H7 (cell line): ENCODE data around the gene SLC1A1. TPM values are rescaled to one million over a fixed set of nuclear protein-coding genes. Genes with fewer than 3 reads are reported as not detected.
A peak's percentile ranks its signal among the peaks of the same experiment; 100 is the strongest.
"Not testable (repeated sequence)": the region's sequence is repeated elsewhere in the genome, so short reads cannot be mapped to it uniquely, and the experiment has no call there.

Experiments
- DNase-seq: peaks from one replicate; pipeline ENCODE4 v3.0.0; 2012
- H3K27me3 ChIP-seq: 2 replicates; pipeline ENCODE4 v1.6.0; 2011; ENCODE audit warnings: mild to moderate bottlenecking, low read length; ENCODE audit not compliant: control insufficient read depth, insufficient read depth
- H3K36me3 ChIP-seq: replicated peaks from 2 replicates; pipeline ENCODE4 v1.5.1; 2011; ENCODE audit warnings: low read length; ENCODE audit not compliant: control insufficient read depth, insufficient read depth
- H3K4me3 ChIP-seq: 2 replicates; pipeline ENCODE4 v1.5.1; 2011; ENCODE audit warnings: low read depth, mild to moderate bottlenecking, control low read depth, low read length, moderate library complexity; ENCODE audit not compliant: insufficient read depth
- total RNA-seq: library from RNA; depleted of rRNA; stranded (reverse); fragments of >200 nt; shearing (Covaris generic); gene quantifications from 2 replicates; pipeline ENCODE4 v1.2.3, GENCODE V29; 2014

Gene SLC1A1
- total RNA-seq, 1 experiment from 2014 or later = 11.6 TPM

DNA sequence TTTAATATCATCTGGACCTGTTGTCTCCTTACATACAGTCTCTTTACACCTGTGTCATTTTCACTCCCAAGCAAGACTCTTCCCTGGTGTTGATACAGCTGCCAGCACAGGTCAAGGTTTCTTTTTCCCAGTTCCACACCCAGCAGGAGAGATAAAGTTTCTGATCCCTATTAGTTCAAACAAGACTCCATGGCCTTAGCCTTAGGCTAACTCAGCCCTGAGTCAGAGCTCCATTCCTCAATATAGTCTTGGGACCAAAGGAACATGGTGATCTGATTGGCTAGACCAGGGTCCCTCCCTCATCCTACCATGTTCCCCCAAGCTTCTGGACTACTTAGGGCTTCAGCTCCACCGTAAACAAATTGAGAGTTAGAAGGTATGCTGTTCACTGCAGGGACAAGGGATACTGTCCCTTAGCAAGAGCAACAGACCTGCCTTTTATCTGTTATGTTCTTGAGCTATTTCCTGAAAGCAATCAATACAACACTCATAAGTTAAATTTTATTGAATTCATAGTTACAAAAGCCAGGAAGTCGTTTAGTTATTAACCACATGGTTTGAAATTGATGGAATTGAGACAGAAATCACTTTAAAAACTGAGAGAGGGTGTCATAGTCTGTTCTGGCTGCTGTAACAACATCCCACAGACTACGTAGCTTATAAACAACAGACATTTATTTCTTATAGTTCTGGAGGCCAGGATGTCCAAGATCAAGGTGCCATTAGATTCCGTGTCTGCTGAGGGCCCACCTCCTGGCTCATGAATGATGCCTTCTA lies 20.5 kb downstream of the SLC1A1 start:
- Histone ChIP-seq H3K27me3 (no peaks in the 10 kb centered on the region), H3K36me3 (no peaks in the 10 kb centered on the region), H3K4me3 (no peak overlapping the region)
- DNase-seq = no peak

DNA sequence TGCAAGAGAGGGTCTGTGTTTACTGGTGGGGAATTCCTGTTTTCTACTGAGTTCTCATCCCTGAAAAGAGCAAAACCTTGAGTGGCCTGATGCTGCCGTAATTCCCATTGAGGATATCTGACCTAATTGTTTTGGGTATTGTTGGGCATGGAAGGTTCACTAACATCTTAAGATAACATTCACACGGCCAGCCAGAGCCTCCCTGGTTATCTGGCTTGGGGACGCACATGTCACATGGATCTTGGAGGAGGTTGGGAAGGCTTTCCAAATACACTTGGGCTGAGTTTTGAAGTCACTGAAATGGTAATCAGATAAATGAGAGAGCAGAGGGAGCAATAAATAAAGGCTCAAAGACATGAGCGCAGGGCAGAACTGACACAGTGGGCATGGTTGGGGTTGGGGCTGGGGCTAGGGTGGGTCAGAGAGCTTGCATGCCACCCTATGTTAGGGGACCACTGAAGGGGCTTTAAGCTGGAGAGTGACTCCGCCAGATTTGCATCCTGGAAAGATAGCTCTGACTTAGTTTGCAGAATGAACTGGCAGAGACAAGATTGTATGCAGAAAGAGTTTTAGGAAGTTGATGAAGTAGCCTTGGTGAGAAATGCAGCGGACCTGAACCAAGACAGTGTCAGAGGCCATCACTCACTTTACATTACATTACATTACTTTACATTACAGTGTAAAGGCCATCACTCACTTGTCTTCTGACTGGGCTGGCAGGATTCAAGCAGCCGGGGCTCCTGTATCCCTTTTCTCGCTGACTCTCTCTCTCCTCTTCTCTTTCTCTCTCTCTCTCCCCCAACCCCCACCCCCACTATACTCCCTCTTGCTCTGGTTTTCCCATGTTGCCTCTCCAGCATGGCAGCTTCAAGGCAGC lies 24.2 kb downstream of the SLC1A1 start:
- Histone ChIP-seq H3K4me3 (no peak overlapping the region), H3K27me3 (no peaks in the 10 kb centered on the region), H3K36me3 (no peaks in the 10 kb centered on the region)
- DNase-seq = peak; percentile 43

DNA sequence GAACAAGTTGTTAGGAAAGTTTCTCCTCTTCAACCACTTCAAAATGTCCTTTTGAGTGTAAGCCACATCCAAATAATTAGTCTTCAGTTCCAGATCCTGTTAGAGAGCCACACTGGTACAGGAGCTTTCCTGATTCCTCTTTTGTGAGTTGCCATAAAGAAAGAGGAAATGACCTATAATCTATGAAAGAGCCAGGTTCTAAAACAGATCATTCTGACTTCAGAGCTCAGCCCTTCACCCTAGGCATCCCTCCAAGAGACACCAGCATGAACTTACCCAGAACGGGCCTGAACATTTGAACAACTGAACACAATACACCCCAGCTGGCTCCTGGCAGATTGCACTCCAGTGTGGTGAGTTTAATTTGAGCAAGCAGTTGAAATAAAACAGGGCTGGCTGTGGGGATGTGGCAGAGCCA lies 25.7 kb downstream of the SLC1A1 start:
- Histone ChIP-seq H3K27me3 (no peaks in the 10 kb centered on the region), H3K4me3 (no peak overlapping the region), H3K36me3 (no peaks in the 10 kb centered on the region)
- no peak for DNase-seq

DNA sequence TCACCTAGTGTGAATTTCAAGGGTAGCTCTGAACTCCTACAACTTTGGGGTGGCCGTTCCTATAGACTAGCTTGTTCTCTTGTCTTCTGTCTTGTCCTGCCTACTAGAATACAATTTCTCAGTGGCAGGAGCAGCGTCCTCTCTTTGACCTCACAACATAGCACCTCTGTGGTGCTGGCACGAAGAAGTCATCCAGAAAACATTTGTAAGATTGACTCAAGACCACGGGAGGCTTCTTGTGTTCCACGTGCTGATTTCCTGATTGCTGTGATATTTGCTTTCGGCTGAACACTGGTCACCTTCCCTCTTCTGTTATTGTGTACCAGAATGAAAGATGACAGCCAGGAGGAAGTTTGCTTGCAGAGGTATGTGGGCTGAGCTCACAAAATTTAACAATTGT lies 27.0 kb downstream of the SLC1A1 start:
- Histone ChIP-seq H3K36me3 (no peaks in the 10 kb centered on the region), H3K27me3 (no peaks in the 10 kb centered on the region), H3K4me3 (no peak overlapping the region)
- DNase-seq = no peak

DNA sequence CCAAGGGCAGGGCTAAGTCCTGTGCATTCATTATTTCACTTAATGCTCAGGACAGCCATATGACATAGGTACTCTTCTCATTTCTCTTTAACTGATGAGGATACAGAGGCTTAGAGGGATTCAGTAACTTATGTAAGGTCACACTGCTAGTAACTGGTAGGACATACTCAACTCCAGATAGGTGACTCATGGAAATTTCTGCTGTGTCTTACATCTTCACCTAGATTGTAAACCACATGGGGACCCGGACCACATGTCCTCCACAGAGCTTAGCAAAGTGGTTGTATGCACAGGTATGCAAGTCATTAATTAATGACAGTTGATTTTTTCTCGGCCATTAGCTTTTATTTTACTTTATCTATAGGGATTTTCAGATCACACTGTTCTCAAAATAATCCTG lies 29.3 kb downstream of the SLC1A1 start:
- Histone ChIP-seq H3K27me3 (no peaks in the 10 kb centered on the region), H3K36me3 (no peaks in the 10 kb centered on the region)
- no peak for DNase-seq

DNA sequence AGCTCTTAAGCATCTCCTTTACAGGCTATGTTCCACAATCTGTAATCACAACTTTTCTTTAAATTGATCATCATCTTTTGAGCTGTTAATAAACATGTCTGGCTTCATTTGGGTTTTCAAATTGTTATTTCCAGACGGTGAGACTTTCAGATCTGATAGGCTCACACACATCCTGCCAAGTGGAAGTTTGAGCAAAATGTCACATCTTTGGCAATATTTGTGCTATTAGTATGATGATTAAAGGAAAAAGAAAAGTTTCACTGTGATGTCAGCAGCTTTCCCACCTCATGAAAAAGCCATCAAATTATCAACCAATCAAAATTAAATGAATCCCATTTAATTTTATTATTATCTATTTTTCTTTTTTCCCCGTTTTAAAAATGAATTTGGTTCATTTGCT lies 29.8 kb downstream of the SLC1A1 start:
- Histone ChIP-seq H3K36me3 (no peaks in the 10 kb centered on the region), H3K4me3 (no peak overlapping the region), H3K27me3 (no peaks in the 10 kb centered on the region)
- no peak for DNase-seq

More for the DNA sequence above, 29.3 kb downstream of the SLC1A1 start:
- no peak overlapping the region for H3K4me3 ChIP-seq

DNA sequence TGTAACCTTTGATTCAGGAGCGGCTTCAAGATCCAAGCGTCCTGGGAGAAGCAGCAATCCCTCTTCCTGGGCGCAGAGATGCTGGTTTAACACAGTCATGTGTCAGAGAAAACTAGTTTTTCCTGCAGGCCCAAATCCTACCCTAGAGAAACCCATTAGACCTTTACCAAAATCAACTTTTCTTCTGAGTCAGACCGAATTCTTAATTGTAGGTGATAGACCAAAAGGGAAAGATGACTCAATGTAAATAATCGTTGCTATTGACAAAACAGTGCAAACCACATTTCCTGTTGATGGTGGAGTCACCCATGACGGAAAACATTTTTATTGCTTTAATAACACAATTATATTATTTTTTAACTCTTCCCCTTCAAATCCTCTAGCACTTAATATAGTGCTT lies 40.1 kb downstream of the SLC1A1 start:
- Histone ChIP-seq H3K4me3 (no peak overlapping the region), H3K36me3 (no peaks in the 10 kb centered on the region), H3K27me3 (no peaks in the 10 kb centered on the region)
- DNase-seq = no peak

DNA sequence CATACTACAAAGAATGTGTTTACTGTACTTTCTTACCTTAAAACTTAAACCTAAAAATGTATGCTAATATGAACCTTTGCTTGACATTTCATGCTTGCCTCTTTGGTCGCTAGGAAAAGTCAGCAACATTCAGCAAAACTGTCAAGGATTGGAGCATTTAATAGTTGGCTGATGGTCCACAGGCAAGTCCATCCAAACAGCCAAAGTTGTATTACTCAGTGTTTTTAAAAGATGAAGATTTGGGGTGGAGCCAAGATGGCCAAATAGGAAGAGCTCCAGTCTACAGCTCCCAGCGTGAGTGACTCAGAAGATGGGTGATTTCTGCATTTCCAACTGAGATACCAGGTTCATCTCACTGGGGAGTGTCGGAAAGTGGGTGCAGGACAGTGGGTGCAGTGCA lies 40.6 kb downstream of the SLC1A1 start:
- not testable (repeated sequence) for H3K36me3 ChIP-seq, DNase-seq, H3K27me3 ChIP-seq, H3K4me3 ChIP-seq

DNA sequence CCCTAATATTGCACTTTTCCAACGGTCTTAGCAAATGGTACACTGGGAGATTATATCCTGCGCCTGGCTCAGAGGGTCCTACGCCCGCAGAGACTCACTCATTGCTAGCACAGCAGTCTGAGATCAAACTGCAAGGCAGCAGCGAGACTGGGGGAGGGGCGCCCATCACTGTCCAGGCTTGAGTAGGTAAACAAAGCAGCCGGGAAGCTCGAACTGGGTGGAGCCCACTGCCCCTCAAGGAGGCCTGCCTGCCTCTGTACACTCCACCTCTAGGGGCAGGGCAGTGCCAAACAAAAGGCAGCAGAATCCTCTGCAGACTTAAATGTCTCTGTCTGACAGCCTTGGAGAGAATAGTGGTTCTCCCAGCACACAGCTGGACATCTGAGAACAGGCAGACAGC lies 41.1 kb downstream of the SLC1A1 start:
- not testable (repeated sequence) for H3K36me3 ChIP-seq, H3K4me3 ChIP-seq, H3K27me3 ChIP-seq
- peak; percentile 54 for DNase-seq

DNA sequence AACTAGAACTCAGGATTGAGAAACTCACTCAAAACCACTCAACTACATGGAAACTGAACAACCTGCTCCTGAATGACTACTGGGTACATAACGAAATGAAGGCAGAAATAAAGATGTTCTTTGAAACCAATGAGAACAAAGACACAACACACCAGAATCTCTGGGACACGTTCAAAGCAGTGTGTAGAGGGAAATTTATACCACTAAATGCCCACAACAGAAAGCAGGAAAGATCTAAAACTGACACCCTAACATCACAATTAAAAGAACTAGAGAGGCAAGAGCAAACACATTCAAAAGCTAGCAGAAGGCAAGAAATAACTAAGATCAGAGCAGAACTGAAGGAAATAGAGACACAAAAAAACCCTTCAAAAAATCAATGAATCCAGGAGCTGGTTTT lies 43.6 kb downstream of the SLC1A1 start:
- not testable (repeated sequence) for H3K4me3 ChIP-seq, DNase-seq, H3K36me3 ChIP-seq, H3K27me3 ChIP-seq

DNA sequence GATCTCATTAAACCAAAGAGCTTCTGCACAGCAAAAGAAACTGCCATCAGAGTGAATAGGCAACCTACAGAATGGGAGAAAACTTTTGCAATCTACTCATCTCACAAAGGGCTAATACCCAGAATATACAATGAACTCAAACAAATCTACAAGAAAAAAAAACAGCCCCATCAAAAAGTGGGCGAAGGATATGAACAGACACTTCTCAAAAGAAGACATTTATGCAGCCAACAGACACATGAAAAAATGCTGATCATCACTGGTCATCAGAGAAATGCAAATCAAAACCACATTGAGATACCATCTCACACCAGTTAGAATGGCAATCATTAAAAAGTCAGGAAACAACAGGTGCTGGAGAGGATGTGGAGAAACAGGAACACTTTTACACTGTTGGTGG lies 45.9 kb downstream of the SLC1A1 start:
- not testable (repeated sequence) for DNase-seq, H3K27me3 ChIP-seq, H3K4me3 ChIP-seq, H3K36me3 ChIP-seq

DNA sequence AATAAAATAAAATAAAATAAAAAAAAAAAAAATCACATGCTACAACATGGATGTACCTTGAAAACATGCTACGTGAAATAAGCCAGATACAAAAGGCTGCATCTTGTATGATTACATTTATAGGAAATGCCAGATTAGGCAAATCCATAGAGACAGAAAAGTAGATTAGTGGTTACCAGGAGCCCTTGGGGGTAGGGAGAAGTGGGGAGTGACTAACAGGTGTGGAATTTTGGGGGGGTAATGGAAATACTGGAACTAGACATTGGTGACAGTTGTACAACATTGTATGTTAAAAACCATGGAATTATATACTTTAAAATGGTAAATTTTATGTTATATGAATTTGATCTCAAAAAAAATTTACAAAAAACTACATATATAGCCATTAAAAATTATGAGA lies 47.3 kb downstream of the SLC1A1 start:
- no peaks in the 10 kb centered on the region for H3K27me3 ChIP-seq
- no peaks in the 10 kb centered on the region for H3K36me3 ChIP-seq
- DNase-seq = no peak

DNA sequence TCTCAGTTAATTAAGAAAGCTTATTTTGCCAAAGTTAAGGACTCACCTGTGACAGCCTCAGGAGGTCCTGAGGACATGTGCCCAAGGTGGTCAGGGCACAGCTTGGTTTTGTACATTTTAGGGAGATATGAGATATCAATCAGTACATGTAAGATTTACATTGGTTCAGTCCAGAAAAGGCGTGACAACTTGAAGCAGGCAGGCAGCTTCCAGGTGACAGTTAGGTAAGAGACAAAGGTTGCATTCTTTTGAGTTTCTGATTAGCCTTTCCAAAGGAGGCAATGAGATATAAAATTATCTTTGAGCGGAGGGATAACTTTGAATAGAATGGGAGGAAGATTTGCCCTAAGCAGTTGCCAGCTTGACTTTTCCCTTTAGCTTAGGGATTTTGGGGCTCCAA lies 47.8 kb downstream of the SLC1A1 start:
- no peak overlapping the region for H3K4me3 ChIP-seq
- no peaks in the 10 kb centered on the region for H3K36me3 ChIP-seq
- H3K27me3 ChIP-seq = no peaks in the 10 kb centered on the region
- DNase-seq = no peak

More for the DNA sequence above, 47.3 kb downstream of the SLC1A1 start:
- no peak overlapping the region for H3K4me3 ChIP-seq

DNA sequence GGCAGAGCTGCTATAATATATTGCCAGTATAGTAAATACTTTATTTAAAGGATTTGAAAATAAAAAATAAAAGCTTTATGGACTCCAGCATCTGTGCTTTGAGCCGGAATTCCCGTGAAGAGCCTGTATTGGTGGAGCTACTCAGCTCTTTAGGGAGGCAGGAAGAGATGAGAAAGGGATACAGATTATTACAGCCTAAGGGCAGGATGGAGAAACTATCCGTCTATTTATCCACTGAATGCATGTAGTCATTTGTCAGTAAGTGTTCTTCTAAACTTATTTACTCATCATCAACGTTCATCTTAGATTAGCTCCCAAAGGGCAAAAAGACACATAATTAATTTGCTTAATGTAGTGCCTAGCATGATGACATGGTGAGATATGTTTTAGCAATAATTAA lies 48.4 kb downstream of the SLC1A1 start:
- no peak for DNase-seq
- no peak overlapping the region for H3K4me3 ChIP-seq

DNA sequence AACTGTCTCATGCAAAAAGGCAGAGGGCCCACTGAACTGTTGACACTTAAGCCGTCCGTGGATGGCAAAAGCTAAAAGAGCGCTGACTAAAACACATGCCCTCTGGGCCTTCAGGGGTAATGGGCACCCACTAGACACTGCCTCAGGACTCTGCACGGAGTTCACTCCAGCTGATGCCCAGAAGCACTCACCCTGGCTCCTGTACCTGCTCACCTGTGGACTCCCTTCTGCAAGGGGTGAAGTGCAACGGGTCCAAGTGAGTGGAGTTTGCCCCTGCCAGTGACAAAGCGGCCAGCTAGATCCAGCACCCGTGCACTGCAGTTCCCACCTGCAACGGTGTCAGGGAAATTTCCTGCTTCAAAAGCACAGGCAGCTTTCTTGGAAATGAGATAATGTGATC lies 50.2 kb downstream of the SLC1A1 start:
- Histone ChIP-seq H3K36me3 (no peaks in the 10 kb centered on the region), H3K4me3 (no peak overlapping the region), H3K27me3 (no peaks in the 10 kb centered on the region)
- no peak for DNase-seq

More for the DNA sequence above, 48.4 kb downstream of the SLC1A1 start:
- Histone ChIP-seq H3K36me3 (no peaks in the 10 kb centered on the region), H3K27me3 (no peaks in the 10 kb centered on the region)
